ENCODE results near the gene GOLM1.
"Not testable (repeated sequence)": the region's sequence is repeated elsewhere in the genome, so short reads cannot be mapped to it uniquely, and the experiment has no call there.

DNA sequence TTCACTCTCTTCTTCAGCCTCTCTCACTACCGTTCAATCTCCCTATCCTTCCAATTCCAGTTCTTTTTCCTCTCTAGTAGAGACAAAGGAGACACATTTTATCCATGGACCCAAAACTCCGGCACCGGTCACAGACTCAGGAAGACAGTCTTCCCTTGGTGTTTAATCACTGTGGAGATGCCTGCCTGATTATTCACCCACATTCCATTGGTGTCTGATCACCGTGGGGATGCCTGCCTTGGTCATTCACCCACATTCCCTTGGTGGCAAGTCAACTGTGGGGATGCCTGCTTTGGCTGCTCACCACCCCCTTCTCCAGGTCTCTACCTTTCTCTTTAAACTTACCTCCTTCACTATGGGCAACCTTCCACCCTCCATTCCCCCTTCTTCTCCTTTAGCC is 47.3 kb upstream of the GOLM1 start:
- TF ChIP-seq, protein P1, sequence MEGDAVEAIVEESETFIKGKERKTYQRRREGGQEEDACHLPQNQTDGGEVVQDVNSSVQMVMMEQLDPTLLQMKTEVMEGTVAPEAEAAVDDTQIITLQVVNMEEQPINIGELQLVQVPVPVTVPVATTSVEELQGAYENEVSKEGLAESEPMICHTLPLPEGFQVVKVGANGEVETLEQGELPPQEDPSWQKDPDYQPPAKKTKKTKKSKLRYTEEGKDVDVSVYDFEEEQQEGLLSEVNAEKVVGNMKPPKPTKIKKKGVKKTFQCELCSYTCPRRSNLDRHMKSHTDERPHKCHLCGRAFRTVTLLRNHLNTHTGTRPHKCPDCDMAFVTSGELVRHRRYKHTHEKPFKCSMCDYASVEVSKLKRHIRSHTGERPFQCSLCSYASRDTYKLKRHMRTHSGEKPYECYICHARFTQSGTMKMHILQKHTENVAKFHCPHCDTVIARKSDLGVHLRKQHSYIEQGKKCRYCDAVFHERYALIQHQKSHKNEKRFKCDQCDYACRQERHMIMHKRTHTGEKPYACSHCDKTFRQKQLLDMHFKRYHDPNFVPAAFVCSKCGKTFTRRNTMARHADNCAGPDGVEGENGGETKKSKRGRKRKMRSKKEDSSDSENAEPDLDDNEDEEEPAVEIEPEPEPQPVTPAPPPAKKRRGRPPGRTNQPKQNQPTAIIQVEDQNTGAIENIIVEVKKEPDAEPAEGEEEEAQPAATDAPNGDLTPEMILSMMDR (IDR thresholded peaks at IDR 0.05) = not testable (repeated sequence)
- not testable (repeated sequence) for TF ChIP-seq POLR2A (IDR thresholded peaks at IDR 0.05)
